A549 (cell line): ENCODE results near the gene TPRG1. TPM values are rescaled to one million over a fixed set of nuclear protein-coding genes. Genes with fewer than 3 reads are reported as not detected.

Experiments used
- ATAC-seq, 2 experiments: fragments of 200-7000 bp in 1 of 2; fragments of >200 bp in 1 of 2; cut with Nextera tagmentation in 1 of 2; cut with Tn5 transposase in 1 of 2; 3 replicates each; pipeline versions ENCODE4 v1.8.0 to v1.9.1; 2018 to 2020; ENCODE audit warnings: mild to moderate bottlenecking in 1 of 2, moderate library complexity in 1 of 2
- CTCF ChIA-PET: fragments of 300-600 bp; sonication (Branson Sonifier 250); formaldehyde crosslinking; extraction: SDS; loops from one replicate; lab custom pipeline; 2021; ENCODE audit warnings: antibody characterized with exemption, inconsistent platforms; lab: Yijun Ruan, JAX
- POLR2A ChIA-PET: fragments of 350-600 bp; formaldehyde crosslinking; extraction: SDS; loops from one replicate; lab custom pipeline; 2021; ENCODE audit warnings: antibody characterized with exemption, inconsistent platforms; lab: Yijun Ruan, JAX
- DNase-seq, 2 experiments: peaks; one replicate each; pipeline versions ENCODE4 v3.0.0 to v3.0.0-alpha.2; 2011 to 2016; ENCODE audit warnings: low read depth in 1 of 2, low spot score in 1 of 2
- FAIRE-seq: peaks from 2 replicates; lab custom pipeline; 2011; peaks lifted over from hg19 to GRCh38; lab: Jason Lieb, UNC
- H3K27ac ChIP-seq, 2 experiments: fragments of >200 bp; sonication (Bioruptor Twin); formaldehyde crosslinking; 3 replicates each; pipeline ENCODE4 v1.5.1; 2016 to 2017
- H3K4me1 ChIP-seq: fragments of >200 bp; sonication (Bioruptor Twin); formaldehyde crosslinking; 3 replicates; pipeline ENCODE4 v1.6.1; 2016
- H3K4me2 ChIP-seq: fragments of >200 bp; sonication (Bioruptor Twin); formaldehyde crosslinking; 3 replicates; pipeline ENCODE4 v1.6.1; 2016
- H3K4me3 ChIP-seq: fragments of >200 bp; sonication (Bioruptor Twin); formaldehyde crosslinking; 3 replicates; pipeline ENCODE4 v1.5.1; 2016
- H3K9me3 ChIP-seq: fragments of >200 bp; sonication (Bioruptor Twin); formaldehyde crosslinking; 3 replicates; pipeline ENCODE4 v1.6.1; 2016
- CBX2 ChIP-seq: fragments of 200-600 bp; sonication (generic); IDR thresholded peaks from 2 replicates; pipeline ENCODE4 v1.6.1; 2016; ENCODE audit warnings: low read depth, mild to moderate bottlenecking, borderline replicate concordance
- CBX8 ChIP-seq: fragments of 200-600 bp; sonication (generic); IDR thresholded peaks from 2 replicates; pipeline ENCODE4 v1.6.1; 2016
- EHF ChIP-seq: fragments of 250-450 bp; sonication (Bioruptor Pico); IDR thresholded peaks from 2 replicates; pipeline ENCODE4 v1.5.0; 2020; ENCODE audit warnings: mild to moderate bottlenecking
- FOSL2 ChIP-seq, 2 experiments: fragments of 450-650 bp in 1 of 2; fragments of >200 bp in 1 of 2; sonication (Bioruptor Twin) in 1 of 2; formaldehyde crosslinking; IDR thresholded peaks; 2 replicates each; pipeline versions ENCODE4 v1.5.0 to v1.6.1; 2016 to 2020; ENCODE audit warnings: mild to moderate bottlenecking in 1 of 2, moderate library complexity in 1 of 2
- FOXS1 ChIP-seq: fragments of 250-450 bp; sonication (Bioruptor Pico); IDR thresholded peaks from 2 replicates; pipeline ENCODE4 v1.5.0; 2020; ENCODE audit warnings: mild to moderate bottlenecking, moderate library complexity
- HDAC2 ChIP-seq: fragments of 200-600 bp; sonication (generic); IDR thresholded peaks from 2 replicates; pipeline ENCODE4 v1.6.1; 2016
- HEYL ChIP-seq: fragments of 250-450 bp; sonication (Bioruptor Pico); IDR thresholded peaks from 2 replicates; pipeline ENCODE4 v1.8.0; 2021; ENCODE audit warnings: mild to moderate bottlenecking, moderate library complexity
- JUNB ChIP-seq: fragments of >200 bp; sonication (Bioruptor Twin); formaldehyde crosslinking; IDR thresholded peaks from 2 replicates; pipeline ENCODE4 v1.6.1; 2016
- MAFK ChIP-seq: fragments of 450-650 bp; IDR thresholded peaks from 2 replicates; pipeline ENCODE4 v1.6.1; 2014; ENCODE audit not compliant: partially characterized antibody
- MYC ChIP-seq: IDR thresholded peaks from 2 replicates; pipeline ENCODE4 v1.6.1; 2012; ENCODE audit warnings: mild to moderate bottlenecking, inconsistent platforms, low read length, improper control_type of control experiment, borderline replicate concordance
- NFE2L2 ChIP-seq: fragments of 150-350 bp; conservative IDR thresholded peaks from 2 replicates; pipeline ENCODE4 v1.6.1; 2014; ENCODE audit warnings: low read length
- NPAS2 ChIP-seq: fragments of 250-450 bp; sonication (Bioruptor Pico); IDR thresholded peaks from 2 replicates; pipeline ENCODE4 v1.8.0; 2022; ENCODE audit warnings: mild to moderate bottlenecking, moderate library complexity, borderline replicate concordance
- NR3C1 ChIP-seq: fragments of >200 bp; sonication (Bioruptor Twin); formaldehyde crosslinking; IDR thresholded peaks from 3 replicates; pipeline ENCODE4 v1.6.1; 2017
- PHF8 ChIP-seq: fragments of 200-600 bp; sonication (generic); IDR thresholded peaks from 2 replicates; pipeline ENCODE4 v1.6.1; 2016; ENCODE audit warnings: low read depth, mild to moderate bottlenecking, antibody characterized with exemption, moderate library complexity, borderline replicate concordance
- POLR2A ChIP-seq: IDR thresholded peaks from 2 replicates; pipeline ENCODE4 v1.6.1; 2012; ENCODE audit warnings: mild to moderate bottlenecking, low read length
- RAD21 ChIP-seq, 2 experiments: fragments of >200 bp in 1 of 2; sonication (Bioruptor Twin) in 1 of 2; formaldehyde crosslinking in 1 of 2; IDR thresholded peaks in 1 of 2; conservative IDR thresholded peaks in 1 of 2; 2 replicates in 1 of 2; 3 replicates in 1 of 2; pipeline ENCODE4 v1.6.1; 2012 to 2018; ENCODE audit warnings: inconsistent platforms in 1 of 2
- RFX5 ChIP-seq: fragments of 450-650 bp; IDR thresholded peaks from 2 replicates; pipeline ENCODE4 v1.7.1; 2014; ENCODE audit warnings: antibody characterized with exemption, mild to moderate bottlenecking, moderate library complexity
- RNF2 ChIP-seq: fragments of 200-600 bp; sonication (generic); IDR thresholded peaks from 2 replicates; pipeline ENCODE4 v1.6.1; 2016; ENCODE audit warnings: low read depth, mild to moderate bottlenecking, antibody characterized with exemption, moderate library complexity, borderline replicate concordance
- SMC3 ChIP-seq: fragments of >200 bp; sonication (Bioruptor Twin); formaldehyde crosslinking; IDR thresholded peaks from 3 replicates; pipeline ENCODE4 v1.6.1; 2018; ENCODE audit warnings: inconsistent platforms
- SREBF2 ChIP-seq: fragments of 450-650 bp; IDR thresholded peaks from 2 replicates; pipeline ENCODE4 v1.6.1; 2014; ENCODE audit warnings: mild to moderate bottlenecking, moderate library complexity
- TFCP2L1 ChIP-seq: fragments of 250-450 bp; sonication (Bioruptor Pico); IDR thresholded peaks from 2 replicates; pipeline ENCODE4 v1.5.0; 2021; ENCODE audit warnings: mild to moderate bottlenecking
- ZC3H11A ChIP-seq: fragments of 450-650 bp; IDR thresholded peaks from 2 replicates; pipeline ENCODE4 v1.6.1; 2014; ENCODE audit warnings: antibody characterized with exemption, mild to moderate bottlenecking
- ZNF302 ChIP-seq: fragments of 250-450 bp; sonication (Bioruptor Pico); IDR thresholded peaks from 2 replicates; pipeline ENCODE4 v1.9.0; 2021; ENCODE audit warnings: inconsistent platforms, mild to moderate bottlenecking, moderate library complexity
- ZSCAN20 ChIP-seq: fragments of 250-450 bp; sonication (Bioruptor Pico); IDR thresholded peaks from 2 replicates; pipeline ENCODE4 v1.8.0; 2022; ENCODE audit warnings: mild to moderate bottlenecking, moderate library complexity
- WGBS: methylation state at CpG from one replicate; pipeline ENCODE4 v1.1.6; 2017; ENCODE audit errors: missing lambda C conversion rate; 5-methylcytosine and 5-hydroxymethylcytosine counted together
- polyA plus RNA-seq, 4 experiments: library from polyadenylated mRNA; depleted of rRNA in 3 of 4; stranded (reverse); fragments of >200 nt; fragmentation: RNase III in 1 of 4; extraction: RNeasy Plus Mini Kit Qiagen cat#74134 plus additional on column Dnase treatment in 1 of 4; gene quantifications; 2 replicates in 3 of 4; 3 replicates in 1 of 4; pipeline ENCODE4 v1.2.3, GENCODE V29; 2011 to 2017
- TF ChIP-seq, protein P1 (sequence below): IDR thresholded peaks from 2 replicates; pipeline ENCODE4 v1.6.1; 2012; ENCODE audit warnings: low read depth, borderline replicate concordance
- TF ChIP-seq, protein P2 (sequence below): fragments of 250-450 bp; sonication (Bioruptor Pico); IDR thresholded peaks from 2 replicates; pipeline ENCODE4 v1.5.0; 2020; ENCODE audit warnings: low read depth, mild to moderate bottlenecking, moderate library complexity
- TF ChIP-seq, protein P3 (sequence below): fragments of >200 bp; sonication (Bioruptor Twin); formaldehyde crosslinking; IDR thresholded peaks from 3 replicates; pipeline ENCODE4 v1.6.1; 2016
- TF ChIP-seq, protein P4 (sequence below): fragments of 150-350 bp; IDR thresholded peaks from 2 replicates; pipeline ENCODE4 v1.6.1; 2014; ENCODE audit warnings: low read depth, mild to moderate bottlenecking, low read length
- TF ChIP-seq, protein P5 (sequence below): IDR thresholded peaks from 2 replicates; pipeline ENCODE4 v1.6.1; 2012

Gene TPRG1
- polyA plus RNA-seq, 2 of the 4 experiments (the other 2 are of a cell fraction): 0.21 to 1.1 TPM

DNA sequence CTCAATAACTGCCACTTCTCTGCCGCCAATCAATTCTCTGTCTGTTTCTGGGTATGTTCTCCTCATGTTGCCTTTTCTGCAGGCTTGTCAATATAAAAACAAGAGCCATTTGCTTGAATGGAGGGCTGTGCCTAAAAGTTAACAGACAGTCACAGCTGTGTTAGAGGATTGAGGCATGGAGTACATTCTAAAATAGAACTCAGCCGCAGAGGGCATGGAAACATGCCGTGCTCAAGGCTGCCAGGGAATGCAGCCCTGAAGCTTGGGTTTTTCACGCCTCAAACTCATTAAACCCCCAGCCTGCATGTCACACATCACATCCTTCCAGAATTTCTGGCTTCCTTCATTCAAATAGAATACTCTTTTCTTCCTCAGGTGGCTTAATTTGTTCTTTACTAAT, 166.6 kb downstream of the TPRG1 start (continued):
- no peak for TF ChIP-seq MAFK
- no peak for TF ChIP-seq NPAS2
- TF ChIP-seq ZC3H11A: no peak
- TF ChIP-seq RFX5: no peak
- no peak for TF ChIP-seq CBX8
- TF ChIP-seq RAD21 (conservative IDR thresholded peaks at IDR 0.05 in 1 of 2, IDR thresholded peaks at IDR 0.05 in 1 of 2): no peak

DNA sequence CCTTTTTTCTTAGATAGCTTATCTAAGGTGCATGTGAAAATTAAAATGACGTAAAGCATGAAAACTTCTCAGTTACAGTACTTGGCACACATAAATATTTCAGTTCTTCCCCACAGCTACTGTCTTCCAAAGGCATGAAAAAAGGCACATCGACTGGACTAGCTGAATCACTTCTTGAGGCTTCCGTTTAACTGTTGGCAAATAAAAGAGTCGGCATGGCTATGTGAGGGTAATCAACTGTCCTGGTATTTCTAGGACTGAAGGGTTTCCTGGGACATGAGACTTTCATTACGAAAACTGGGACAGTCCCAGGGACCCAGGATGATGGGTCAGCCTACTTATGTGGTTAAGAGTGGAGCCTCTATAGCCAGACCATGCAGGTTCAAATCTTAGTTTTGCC, 168.2 kb downstream of the TPRG1 start:
- H3K4me1 ChIP-seq: peaks cover 13% of the 10 kb centered on the region
- H3K4me3 ChIP-seq: no peak overlapping the region
- 92% methylated on average over 5 of the region's 5 CpGs for WGBS
- TF ChIP-seq FOSL2 (IDR thresholded peaks at IDR 0.05) (no peak), FOSL2 (CRISPR knock-in tag; IDR thresholded peaks at IDR 0.05) (no peak), SREBF2 (no peak), RNF2 (no peak), ZSCAN20 (CRISPR knock-in tag) (no peak), RAD21 (conservative IDR thresholded peaks at IDR 0.05 in 1 of 2, IDR thresholded peaks at IDR 0.05 in 1 of 2) (no peak), MYC (no peak), PHF8 (no peak), CBX2 (no peak), POLR2A (no peak)
- TF ChIP-seq, protein P1, sequence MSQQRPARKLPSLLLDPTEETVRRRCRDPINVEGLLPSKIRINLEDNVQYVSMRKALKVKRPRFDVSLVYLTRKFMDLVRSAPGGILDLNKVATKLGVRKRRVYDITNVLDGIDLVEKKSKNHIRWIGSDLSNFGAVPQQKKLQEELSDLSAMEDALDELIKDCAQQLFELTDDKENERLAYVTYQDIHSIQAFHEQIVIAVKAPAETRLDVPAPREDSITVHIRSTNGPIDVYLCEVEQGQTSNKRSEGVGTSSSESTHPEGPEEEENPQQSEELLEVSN: no peak
- TF ChIP-seq, protein P2, sequence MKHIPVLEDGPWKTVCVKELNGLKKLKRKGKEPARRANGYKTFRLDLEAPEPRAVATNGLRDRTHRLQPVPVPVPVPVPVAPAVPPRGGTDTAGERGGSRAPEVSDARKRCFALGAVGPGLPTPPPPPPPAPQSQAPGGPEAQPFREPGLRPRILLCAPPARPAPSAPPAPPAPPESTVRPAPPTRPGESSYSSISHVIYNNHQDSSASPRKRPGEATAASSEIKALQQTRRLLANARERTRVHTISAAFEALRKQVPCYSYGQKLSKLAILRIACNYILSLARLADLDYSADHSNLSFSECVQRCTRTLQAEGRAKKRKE (CRISPR knock-in tag): no peak
- TF ChIP-seq, protein P3, sequence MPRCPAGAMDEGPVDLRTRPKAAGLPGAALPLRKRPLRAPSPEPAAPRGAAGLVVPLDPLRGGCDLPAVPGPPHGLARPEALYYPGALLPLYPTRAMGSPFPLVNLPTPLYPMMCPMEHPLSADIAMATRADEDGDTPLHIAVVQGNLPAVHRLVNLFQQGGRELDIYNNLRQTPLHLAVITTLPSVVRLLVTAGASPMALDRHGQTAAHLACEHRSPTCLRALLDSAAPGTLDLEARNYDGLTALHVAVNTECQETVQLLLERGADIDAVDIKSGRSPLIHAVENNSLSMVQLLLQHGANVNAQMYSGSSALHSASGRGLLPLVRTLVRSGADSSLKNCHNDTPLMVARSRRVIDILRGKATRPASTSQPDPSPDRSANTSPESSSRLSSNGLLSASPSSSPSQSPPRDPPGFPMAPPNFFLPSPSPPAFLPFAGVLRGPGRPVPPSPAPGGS: no peak
- TF ChIP-seq, protein P4, sequence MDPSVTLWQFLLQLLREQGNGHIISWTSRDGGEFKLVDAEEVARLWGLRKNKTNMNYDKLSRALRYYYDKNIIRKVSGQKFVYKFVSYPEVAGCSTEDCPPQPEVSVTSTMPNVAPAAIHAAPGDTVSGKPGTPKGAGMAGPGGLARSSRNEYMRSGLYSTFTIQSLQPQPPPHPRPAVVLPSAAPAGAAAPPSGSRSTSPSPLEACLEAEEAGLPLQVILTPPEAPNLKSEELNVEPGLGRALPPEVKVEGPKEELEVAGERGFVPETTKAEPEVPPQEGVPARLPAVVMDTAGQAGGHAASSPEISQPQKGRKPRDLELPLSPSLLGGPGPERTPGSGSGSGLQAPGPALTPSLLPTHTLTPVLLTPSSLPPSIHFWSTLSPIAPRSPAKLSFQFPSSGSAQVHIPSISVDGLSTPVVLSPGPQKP: no peak
- no peak overlapping the region for H3K27ac ChIP-seq
- ATAC-seq (no peak), DNase-seq (no peak), FAIRE-seq (no peak)
- ChIA-PET POLR2A (no interaction called here), CTCF (no interaction called here)
- H3K9me3 ChIP-seq: 0 out of 3 replicates have a peak, but pooled peaks cover 7% of the 10 kb centered on the region
- no peak overlapping the region for H3K4me2 ChIP-seq

DNA sequence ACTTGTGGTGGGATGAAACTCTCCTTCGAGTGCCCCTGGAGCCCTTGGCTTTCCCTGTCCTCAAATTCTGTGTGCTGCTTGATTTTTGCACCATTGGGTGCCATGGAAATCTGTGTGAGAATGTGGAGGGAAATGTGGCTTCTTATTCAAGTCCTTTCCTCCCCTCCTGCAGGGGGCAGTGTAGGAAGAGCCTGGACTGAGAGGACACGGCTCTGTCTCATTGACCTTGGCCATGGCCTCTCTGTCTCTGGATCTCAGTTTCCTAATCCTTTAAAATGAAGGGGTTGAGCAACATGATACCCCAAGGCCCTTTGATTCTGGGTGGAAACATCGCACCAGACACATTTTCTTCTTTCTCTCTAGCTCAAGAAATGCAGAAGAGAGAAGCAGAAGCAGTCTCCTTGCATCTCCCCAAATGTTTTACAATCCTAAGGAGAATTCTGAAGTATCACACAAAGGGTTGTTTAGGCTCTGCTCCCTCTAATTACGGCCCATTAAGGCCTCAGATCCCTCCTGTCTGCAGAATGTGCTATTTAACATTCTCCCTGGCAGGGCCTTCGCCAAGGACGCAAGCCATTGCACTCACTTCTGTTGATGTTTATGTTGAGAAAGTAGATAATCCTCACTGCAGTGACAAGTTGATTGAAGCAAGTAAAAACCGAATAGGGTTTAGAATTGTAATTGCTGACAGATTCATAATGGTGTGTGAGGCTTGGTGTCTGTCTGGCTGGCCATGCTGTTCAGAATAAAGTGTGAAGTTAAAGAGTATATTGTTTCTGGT, 169.1 kb downstream of the TPRG1 start:
- Histone ChIP-seq H3K9me3 (0 out of 3 replicates have a peak, but pooled peaks cover 7% of the 10 kb centered on the region), H3K4me2 (no peak overlapping the region), H3K4me3 (no peak overlapping the region), H3K27ac (peak overlapping the region in 1 of 2 experiments; percentile 12; a peak in 2 of 6 replicates), H3K4me1 (peaks cover 12% of the 10 kb centered on the region)
- FAIRE-seq (no peak), DNase-seq (peak in 1 of 2 experiments; percentile 44), ATAC-seq (no peak)
- CTCF ChIA-PET: no interaction called here
- POLR2A ChIA-PET: no interaction called here
- WGBS: 78% methylated on average over 7 of the region's 7 CpGs
- TF ChIP-seq TFCP2L1 (CRISPR knock-in tag): no peak
- TF ChIP-seq EHF: no peak
- TF ChIP-seq, protein P5, sequence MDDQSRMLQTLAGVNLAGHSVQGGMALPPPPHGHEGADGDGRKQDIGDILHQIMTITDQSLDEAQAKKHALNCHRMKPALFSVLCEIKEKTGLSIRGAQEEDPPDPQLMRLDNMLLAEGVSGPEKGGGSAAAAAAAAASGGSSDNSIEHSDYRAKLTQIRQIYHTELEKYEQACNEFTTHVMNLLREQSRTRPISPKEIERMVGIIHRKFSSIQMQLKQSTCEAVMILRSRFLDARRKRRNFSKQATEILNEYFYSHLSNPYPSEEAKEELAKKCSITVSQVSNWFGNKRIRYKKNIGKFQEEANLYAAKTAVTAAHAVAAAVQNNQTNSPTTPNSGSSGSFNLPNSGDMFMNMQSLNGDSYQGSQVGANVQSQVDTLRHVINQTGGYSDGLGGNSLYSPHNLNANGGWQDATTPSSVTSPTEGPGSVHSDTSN: no peak
- TF ChIP-seq HEYL (CRISPR knock-in tag): no peak
- TF ChIP-seq NFE2L2: no peak
- TF ChIP-seq ZNF302 (CRISPR knock-in tag): no peak
- no peak for TF ChIP-seq HDAC2
- no peak for TF ChIP-seq JUNB
- TF ChIP-seq, protein P4: no peak
- no peak for TF ChIP-seq FOXS1
- TF ChIP-seq NR3C1: no peak
- no peak for TF ChIP-seq SMC3
- TF ChIP-seq, protein P3: no peak
